Prostate gland (tissue), 2 donors: ENCODE data around the gene NELFB.

Experiments
- CTCF ChIP-seq, 4 experiments: fragments of 200-600 bp in 2 of 4; fragments of 450-650 bp in 2 of 4; sonication (generic) in 2 of 4; IDR thresholded peaks; 1 replicate in 3 of 4; 2 replicates in 1 of 4; pipeline ENCODE4 v1.5.1; 2016 to 2019; ENCODE audit warnings: antibody characterized with exemption in 4 of 4, mild to moderate bottlenecking in 2 of 4, moderate library complexity in 2 of 4
- POLR2A ChIP-seq: fragments of 450-650 bp; IDR thresholded peaks from one replicate; pipeline ENCODE4 v1.6.1; 2016; ENCODE audit warnings: antibody characterized with exemption, mild to moderate bottlenecking

- no peak for TF ChIP-seq CTCF (IDR thresholded peaks at IDR 0.05)
- TF ChIP-seq POLR2A = no peak
Measured at GRCh38 chr9:137275588-137276472, 20.7 kb downstream of the NELFB start.
